ENCODE data around the gene KRT25.

DNA sequence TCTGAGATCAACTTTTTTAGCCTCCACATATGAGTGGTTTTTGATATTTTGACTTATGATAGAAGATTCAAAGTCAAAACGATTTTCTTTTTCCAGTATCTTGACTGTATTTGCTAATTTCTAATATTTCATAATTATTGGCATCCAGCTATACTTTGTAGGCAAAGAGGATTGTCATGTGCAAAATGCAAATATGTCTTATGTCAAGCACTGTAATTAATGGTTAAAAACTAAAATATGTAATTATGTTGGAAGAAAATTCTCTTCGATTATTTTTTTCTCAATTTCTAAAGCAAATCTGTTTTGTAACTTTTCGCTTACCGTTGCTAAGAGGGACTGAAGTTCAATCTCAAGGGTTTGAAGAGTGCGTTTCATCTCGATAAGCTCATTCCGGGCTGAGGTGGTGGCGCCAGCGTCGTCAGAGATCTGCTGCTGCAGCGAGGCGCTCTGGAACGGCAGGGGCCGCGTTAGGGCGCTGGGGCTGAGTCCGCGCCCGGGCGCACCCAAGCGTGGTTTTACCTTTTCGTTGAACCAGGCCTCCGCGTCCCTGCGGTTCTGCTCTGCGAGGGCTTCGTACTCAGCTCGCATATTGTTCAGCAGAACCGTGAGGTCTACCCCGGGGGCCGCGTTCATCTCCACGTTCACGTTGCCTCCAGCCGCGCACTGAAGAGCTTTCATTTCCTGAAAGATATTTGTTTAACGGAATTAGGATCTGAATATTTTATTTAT, 24.2 kb upstream of the KRT25 start:
- TF ChIP-seq, protein P1, sequence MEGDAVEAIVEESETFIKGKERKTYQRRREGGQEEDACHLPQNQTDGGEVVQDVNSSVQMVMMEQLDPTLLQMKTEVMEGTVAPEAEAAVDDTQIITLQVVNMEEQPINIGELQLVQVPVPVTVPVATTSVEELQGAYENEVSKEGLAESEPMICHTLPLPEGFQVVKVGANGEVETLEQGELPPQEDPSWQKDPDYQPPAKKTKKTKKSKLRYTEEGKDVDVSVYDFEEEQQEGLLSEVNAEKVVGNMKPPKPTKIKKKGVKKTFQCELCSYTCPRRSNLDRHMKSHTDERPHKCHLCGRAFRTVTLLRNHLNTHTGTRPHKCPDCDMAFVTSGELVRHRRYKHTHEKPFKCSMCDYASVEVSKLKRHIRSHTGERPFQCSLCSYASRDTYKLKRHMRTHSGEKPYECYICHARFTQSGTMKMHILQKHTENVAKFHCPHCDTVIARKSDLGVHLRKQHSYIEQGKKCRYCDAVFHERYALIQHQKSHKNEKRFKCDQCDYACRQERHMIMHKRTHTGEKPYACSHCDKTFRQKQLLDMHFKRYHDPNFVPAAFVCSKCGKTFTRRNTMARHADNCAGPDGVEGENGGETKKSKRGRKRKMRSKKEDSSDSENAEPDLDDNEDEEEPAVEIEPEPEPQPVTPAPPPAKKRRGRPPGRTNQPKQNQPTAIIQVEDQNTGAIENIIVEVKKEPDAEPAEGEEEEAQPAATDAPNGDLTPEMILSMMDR (IDR thresholded peaks at IDR 0.05) = no peak
- no peak for TF ChIP-seq POLR2A (IDR thresholded peaks at IDR 0.05)
